A673 (cell line): ENCODE results near the gene NVL. TPM values are rescaled to one million over a fixed set of nuclear protein-coding genes. Genes with fewer than 3 reads are reported as not detected.

Experiments used
- Bru-seq: library from RNA; stranded (reverse); fragments of 400-500 nt; gene quantifications from one replicate; lab custom pipeline; 2021; lab: Mats Ljungman, UMichigan
- BruChase-seq, 2 experiments: library from RNA; stranded (reverse); fragments of 400-500 nt; gene quantifications; one replicate each; lab custom pipeline; 2021; lab: Mats Ljungman, UMichigan
- BruUV-seq: library from RNA; stranded (reverse); fragments of 400-500 nt; replicated peaks from 2 replicates; lab custom pipeline; 2021; lab: Mats Ljungman, UMichigan
- CTCF ChIA-PET: fragments of 300-600 bp; sonication (Branson Sonifier 250); formaldehyde crosslinking; loops from one replicate; lab custom pipeline; 2022; ENCODE audit warnings: antibody characterized with exemption; lab: Charles Lee
- POLR2A ChIA-PET: fragments of 300-600 bp; sonication (Branson Sonifier 250); formaldehyde crosslinking; loops from one replicate; lab custom pipeline; 2022; ENCODE audit warnings: antibody characterized with exemption; ENCODE audit not compliant: low non-redundant PET; lab: Charles Lee
- DNase-seq: peaks from one replicate; pipeline ENCODE4 v3.0.0-alpha.2; 2015; ENCODE audit warnings: low spot score
- H3K27ac ChIP-seq: fragments of 200-600 bp; sonication (generic); 2 replicates; pipeline ENCODE4 v1.5.1; 2016; ENCODE audit warnings: mixed run types, low read depth, mild to moderate bottlenecking, mixed read lengths, antibody characterized with exemption, low read length; ENCODE audit not compliant: poor library complexity, severe bottlenecking
- H3K27me3 ChIP-seq: fragments of 200-600 bp; sonication (generic); replicated peaks from 2 replicates; pipeline ENCODE4 v1.6.1; 2017; ENCODE audit warnings: mixed run types, low read depth, mild to moderate bottlenecking, mixed read lengths, antibody characterized with exemption, low read length; ENCODE audit not compliant: insufficient read depth, poor library complexity
- H3K36me3 ChIP-seq: fragments of 200-600 bp; sonication (generic); 2 replicates; pipeline ENCODE4 v1.6.1; 2016; ENCODE audit warnings: mixed run types, mild to moderate bottlenecking, mixed read lengths, antibody characterized with exemption, low read length; ENCODE audit not compliant: insufficient read depth, poor library complexity, severe bottlenecking
- H3K4me1 ChIP-seq: fragments of 200-600 bp; sonication (generic); 2 replicates; pipeline ENCODE4 v1.6.1; 2017; ENCODE audit warnings: mixed run types, mild to moderate bottlenecking, mixed read lengths, antibody characterized with exemption, low read length; ENCODE audit not compliant: insufficient read depth, poor library complexity, severe bottlenecking
- H3K4me3 ChIP-seq: fragments of 200-600 bp; sonication (generic); 2 replicates; pipeline ENCODE4 v1.5.1; 2016; ENCODE audit warnings: low read depth, mixed run types, mild to moderate bottlenecking, mixed read lengths, low read length; ENCODE audit not compliant: poor library complexity, severe bottlenecking
- H3K9me3 ChIP-seq: fragments of 200-600 bp; sonication (generic); 2 replicates; pipeline ENCODE4 v1.6.1; 2016; ENCODE audit warnings: mixed run types, low read depth, mild to moderate bottlenecking, mixed read lengths, antibody characterized with exemption, low read length; ENCODE audit not compliant: poor library complexity, severe bottlenecking
- EZH2 ChIP-seq: fragments of 200-600 bp; sonication (generic); IDR thresholded peaks from 2 replicates; pipeline ENCODE4 v1.6.1; 2017; ENCODE audit warnings: borderline replicate concordance, low read depth, mild to moderate bottlenecking, mixed read lengths, antibody characterized with exemption, low read length; ENCODE audit not compliant: poor library complexity, severe bottlenecking
- intact Hi-C: fragments of 100-400 bp; cut with micrococcal nuclease; formaldehyde crosslinking; loops from one replicate; pipeline ENCODE4 v1.10.0; 2022; ENCODE audit not compliant: unreplicated experiment
- long read RNA-seq: library from polyadenylated mRNA; stranded (forward); transcript quantifications from one replicate; pipeline ENCODE4 v2.0.0, GENCODE V29; 2022
- total RNA-seq: library from RNA; stranded (reverse); gene quantifications from 2 replicates; pipeline ENCODE4 v1.2.3, GENCODE V29; 2021
- TF ChIP-seq, protein P1 (sequence below): fragments of 300-800, 200-600 bp; sonication (generic); conservative IDR thresholded peaks from 2 replicates; pipeline ENCODE4 v1.5.1; 2017; ENCODE audit warnings: low read depth, mild to moderate bottlenecking, antibody characterized with exemption, low read length, moderate library complexity, mixed read lengths

Gene NVL
- total RNA-seq = 52.5 and 54.8 TPM in 2 replicates
- percentile 83 among the genes with signal in this experiment for Bru-seq, nascent RNA
- percentile 76 among the genes with signal in this experiment for BruChase-seq, experiment 1, labeled RNA remaining after a 2-hour chase
- percentile 81 among the genes with signal in this experiment for BruChase-seq, experiment 2, labeled RNA remaining after a 6-hour chase
- long read RNA-seq, transcript NVL-216 (24 exons, 3,003 nt) = minor isoform, 9 of 111 reads
- long read RNA-seq, transcript NVL-201 (23 exons, 3,123 nt) = major isoform, 44 of 111 reads
- long read RNA-seq, transcript NVL-203 (22 exons, 2,832 nt) = minor isoform, 7 of 111 reads
- long read RNA-seq, partial matches to known transcripts = 15 of 111 reads
- long read RNA-seq, other reads (novel, unspliced or antisense) = 36 of 111 reads

DNA sequence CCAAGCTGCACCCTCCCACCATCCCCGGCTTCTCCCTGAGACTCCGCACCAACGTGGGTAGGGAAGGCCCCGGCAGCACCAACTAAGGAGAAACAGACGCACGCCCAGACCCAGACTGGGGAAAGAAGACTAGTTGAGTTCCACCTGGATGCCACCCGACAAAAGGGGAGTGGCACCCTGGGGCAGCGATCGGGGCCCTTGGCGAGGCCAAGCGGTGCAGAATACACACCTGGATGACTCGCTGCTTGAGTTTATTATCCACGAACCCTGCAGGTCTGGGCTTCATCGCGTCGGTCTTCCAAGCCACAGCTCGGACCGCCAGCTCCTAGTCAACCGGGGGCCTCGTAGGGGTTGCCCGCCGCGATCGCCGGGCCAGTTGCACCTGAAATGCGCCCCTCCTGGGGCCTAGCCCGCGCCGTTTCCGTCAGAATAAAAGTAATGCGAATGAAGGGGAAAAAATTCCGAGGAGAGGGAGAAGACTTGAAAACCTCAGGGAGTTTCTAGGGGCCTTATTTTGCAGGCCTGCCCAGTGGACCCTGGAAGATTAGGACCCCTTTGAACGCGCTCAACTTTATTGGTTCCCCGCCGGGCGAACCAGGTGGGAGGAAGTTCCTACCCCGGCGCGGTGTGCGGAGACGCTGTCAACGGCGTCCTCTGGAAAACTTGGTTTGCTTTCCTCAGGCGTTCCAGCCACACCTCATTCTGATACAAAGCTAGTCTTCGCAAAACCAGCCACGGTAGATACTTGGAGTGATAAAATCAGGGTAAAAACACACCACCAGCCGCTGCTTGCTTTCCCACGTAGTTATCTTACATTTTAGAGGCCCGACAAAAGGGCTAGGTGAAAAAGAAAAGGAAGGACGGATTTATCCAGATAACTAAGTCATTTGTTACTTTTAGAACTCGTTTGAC, at the start of gene NVL:
Gene NVL, minus strand, starts transcription at position 331 of the 912 bp plus-strand sequence. Its CDS starts 45 bp downstream, at position 286.
- Histone ChIP-seq H3K27ac (peak within 1 kb of the TSS; percentile 97), H3K27me3 (no peaks in the 10 kb centered on the region), H3K4me1 (peaks cover 13% of the 10 kb centered on the region), H3K36me3 (no peaks in the 10 kb centered on the region), H3K9me3 (no peaks in the 10 kb centered on the region), H3K4me3 (peak within 1 kb of the TSS; percentile 79)
- ChIA-PET CTCF (interaction anchor here (0.6 kb wide), 1 partner anchor 628 kb away, joined by 4 read pairs; no protein-coding TSS in a partner anchor), POLR2A (no interaction called here)
- DNase-seq = peak; percentile 96
- no peak for TF ChIP-seq EZH2
- TF ChIP-seq, protein P1, sequence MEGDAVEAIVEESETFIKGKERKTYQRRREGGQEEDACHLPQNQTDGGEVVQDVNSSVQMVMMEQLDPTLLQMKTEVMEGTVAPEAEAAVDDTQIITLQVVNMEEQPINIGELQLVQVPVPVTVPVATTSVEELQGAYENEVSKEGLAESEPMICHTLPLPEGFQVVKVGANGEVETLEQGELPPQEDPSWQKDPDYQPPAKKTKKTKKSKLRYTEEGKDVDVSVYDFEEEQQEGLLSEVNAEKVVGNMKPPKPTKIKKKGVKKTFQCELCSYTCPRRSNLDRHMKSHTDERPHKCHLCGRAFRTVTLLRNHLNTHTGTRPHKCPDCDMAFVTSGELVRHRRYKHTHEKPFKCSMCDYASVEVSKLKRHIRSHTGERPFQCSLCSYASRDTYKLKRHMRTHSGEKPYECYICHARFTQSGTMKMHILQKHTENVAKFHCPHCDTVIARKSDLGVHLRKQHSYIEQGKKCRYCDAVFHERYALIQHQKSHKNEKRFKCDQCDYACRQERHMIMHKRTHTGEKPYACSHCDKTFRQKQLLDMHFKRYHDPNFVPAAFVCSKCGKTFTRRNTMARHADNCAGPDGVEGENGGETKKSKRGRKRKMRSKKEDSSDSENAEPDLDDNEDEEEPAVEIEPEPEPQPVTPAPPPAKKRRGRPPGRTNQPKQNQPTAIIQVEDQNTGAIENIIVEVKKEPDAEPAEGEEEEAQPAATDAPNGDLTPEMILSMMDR = no peak
- intact Hi-C loops = loop anchor here (1.0 to 10.0 kb wide), 2 partner anchors 216 to 515 kb away; partner anchors contain the start of gene FBXO28
- BruUV-seq = no TSS peak

DNA sequence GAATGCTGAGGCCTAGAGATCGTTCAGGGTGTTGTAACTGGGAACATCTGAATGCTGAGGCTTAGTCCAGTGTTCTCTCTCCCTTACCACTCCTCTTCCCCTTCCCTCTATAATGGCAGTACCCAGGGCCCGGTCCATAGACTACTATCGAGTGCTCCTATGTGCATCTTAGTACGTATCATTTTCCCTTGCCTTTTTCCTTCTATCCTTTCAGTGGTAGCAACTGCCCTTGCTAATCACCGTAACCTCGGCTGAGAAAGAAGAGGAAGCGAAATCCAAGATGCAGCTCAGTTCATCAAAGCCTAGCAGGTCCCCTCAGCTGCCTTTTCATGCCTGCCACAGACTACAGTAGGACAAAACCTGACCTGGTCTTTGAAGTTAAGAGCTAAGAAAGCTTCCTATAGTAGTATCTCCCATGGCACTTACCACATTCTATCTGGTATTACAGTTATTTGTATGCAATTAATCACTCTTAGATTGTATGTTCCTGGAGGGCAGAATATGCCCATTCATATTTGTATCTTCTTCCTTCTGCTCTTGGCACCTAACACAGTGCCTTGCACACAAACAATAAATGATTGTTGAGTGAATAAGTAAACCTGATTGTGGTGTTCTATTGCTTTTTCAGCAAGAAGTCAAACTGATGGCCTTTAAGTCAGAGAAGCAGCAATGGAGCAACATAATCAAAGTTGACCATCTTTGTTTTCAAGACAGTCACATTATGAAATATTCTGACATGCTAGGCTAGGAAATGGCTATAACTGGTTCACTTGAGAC, 49.1 kb upstream of the NVL start:
- intact Hi-C loops = no loop called here
- no peaks in the 10 kb centered on the region for H3K4me1 ChIP-seq
- no peak overlapping the region for H3K4me3 ChIP-seq
- H3K36me3 ChIP-seq = peaks cover 43% of the 10 kb centered on the region
- DNase-seq = no peak
- H3K9me3 ChIP-seq = no peaks in the 10 kb centered on the region
- CTCF ChIA-PET = no interaction called here
- no TSS peak for BruUV-seq
- H3K27ac ChIP-seq = no peak overlapping the region
- POLR2A ChIA-PET = no interaction called here
- TF ChIP-seq EZH2 = no peak
- TF ChIP-seq, protein P1 = no peak
- no peaks in the 10 kb centered on the region for H3K27me3 ChIP-seq

DNA sequence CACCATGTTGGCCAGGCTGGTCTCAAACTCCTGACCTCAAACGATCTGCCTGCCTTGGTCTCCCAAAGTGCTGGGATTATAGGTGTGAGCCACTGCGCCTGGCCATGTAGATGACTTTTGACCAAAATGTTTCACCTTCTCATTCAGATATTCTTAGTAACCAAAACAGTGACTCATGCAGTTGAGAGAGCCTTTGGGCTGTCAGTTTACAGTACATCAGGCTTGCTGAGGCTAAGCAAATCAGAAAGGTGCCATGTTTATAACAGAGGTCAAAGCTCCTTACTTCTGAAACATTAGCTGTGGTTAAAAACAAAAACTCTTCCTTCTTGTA, 47.7 kb upstream of the NVL start:
- Histone ChIP-seq H3K4me3 (no peak overlapping the region), H3K4me1 (no peaks in the 10 kb centered on the region), H3K36me3 (peaks cover 44% of the 10 kb centered on the region), H3K9me3 (no peaks in the 10 kb centered on the region), H3K27me3 (no peaks in the 10 kb centered on the region), H3K27ac (no peak overlapping the region)
- ChIA-PET CTCF (no interaction called here), POLR2A (no interaction called here)
- no TSS peak for BruUV-seq
- TF ChIP-seq, protein P1 = no peak
- TF ChIP-seq EZH2 = no peak
- no peak for DNase-seq
- intact Hi-C loops = no loop called here
